GM12878 (cell line): Measurements from ENCODE around the gene RPL7L1. TPM values are rescaled to one million over a fixed set of nuclear protein-coding genes. Genes with fewer than 3 reads are reported as not detected.

Source experiments
- BMI1 ChIP-seq: fragments of 450-650 bp; IDR thresholded peaks from 2 replicates; pipeline ENCODE4 v1.6.1; 2016; ENCODE audit warnings: mild to moderate bottlenecking, moderate library complexity, borderline replicate concordance
- ETV6 ChIP-seq, 2 experiments: fragments of 450-650 bp in 1 of 2; IDR thresholded peaks in 1 of 2; conservative IDR thresholded peaks in 1 of 2; 2 replicates each; pipeline ENCODE4 v1.6.1; 2014; ENCODE audit warnings: antibody characterized with exemption in 1 of 2, borderline replicate concordance in 1 of 2, low read depth in 1 of 2, mild to moderate bottlenecking in 1 of 2, moderate library complexity in 1 of 2
- IKZF2 ChIP-seq, 2 experiments: fragments of 450-650 bp; IDR thresholded peaks; 2 replicates each; pipeline ENCODE4 v1.6.1; 2017; ENCODE audit warnings: mild to moderate bottlenecking in 2 of 2, moderate library complexity in 2 of 2
- NKRF ChIP-seq: fragments of 450-650 bp; conservative IDR thresholded peaks from 2 replicates; pipeline ENCODE4 v1.6.1; 2017; ENCODE audit warnings: mild to moderate bottlenecking, moderate library complexity
- PKNOX1 ChIP-seq: fragments of 450-650 bp; IDR thresholded peaks from 2 replicates; pipeline ENCODE4 v1.6.1; 2016; ENCODE audit warnings: mild to moderate bottlenecking
- PRDM15 ChIP-seq: fragments of 450-650 bp; formaldehyde crosslinking; IDR thresholded peaks from 2 replicates; pipeline ENCODE4 v1.4.0; 2020; ENCODE audit warnings: mild to moderate bottlenecking, moderate library complexity
- ZBTB11 ChIP-seq: fragments of 450-650 bp; formaldehyde crosslinking; IDR thresholded peaks from 2 replicates; pipeline ENCODE4 v1.5.0; 2022; ENCODE audit warnings: mild to moderate bottlenecking, missing genetic modification characterization
- ZNF207 ChIP-seq: fragments of 450-650 bp; IDR thresholded peaks from 2 replicates; pipeline ENCODE4 v1.6.1; 2014; ENCODE audit warnings: antibody characterized with exemption, mild to moderate bottlenecking, borderline replicate concordance
- ZNF274 ChIP-seq: IDR thresholded peaks from one replicate; pipeline ENCODE4 v1.8.0; 2011; ENCODE audit not compliant: insufficient read length, insufficient read depth
- polyA plus RNA-seq, 11 experiments: library from polyadenylated mRNA; depleted of rRNA in 4 of 11; unstranded in 6 of 11; stranded (reverse) in 5 of 11; fragments of >200 nt; fragmentation: Nextera tagmentation in 4 of 11; fragmentation: Illumina TruSeq in 1 of 11; extraction: Ambion mirVana in 4 of 11; extraction: Trizol in 1 of 11; gene quantifications; 1 replicate in 1 of 11; 2 replicates in 10 of 11; pipeline versions ENCODE4 v1.2.1 to v1.2.3, GENCODE V29; 2011 to 2016; ENCODE audit warnings: inconsistent platforms in 2 of 11, missing spikeins in 2 of 11, low read depth in 1 of 11
- total RNA-seq, 4 experiments: library from RNA; depleted of rRNA in 3 of 4; stranded (reverse); fragments of >200 nt in 3 of 4; fragmentation: Illumina TruSeq in 1 of 4; extraction: Trizol in 1 of 4; gene quantifications; 2 replicates each; pipeline versions ENCODE4 v1.2.1 to v1.2.3, GENCODE V29; 2013 to 2021

RPL7L1 gene
- total and polyA plus RNA-seq, 10 of the 15 experiments (the other 5 are each of a cell fraction or from before 2014, with no cell fraction given): 54.1 to 154 (median 104) TPM

GRCh38 chr6:42831237-42831636, 48.2 kb upstream of the RPL7L1 start (continued):
- no peak for TF ChIP-seq PRDM15
- TF ChIP-seq PKNOX1: no peak
- TF ChIP-seq IKZF2 (IDR thresholded peaks at IDR 0.05): no peak
- TF ChIP-seq ETV6 (conservative IDR thresholded peaks at IDR 0.05 in 1 of 2, IDR thresholded peaks at IDR 0.05 in 1 of 2; ENCODE audit: borderline replicate concordance in 1 of 2, low read depth in 1 of 2): no peak
- no peak for TF ChIP-seq NKRF
- TF ChIP-seq ZNF274: no peak
- no peak for TF ChIP-seq ZNF207
- TF ChIP-seq ZBTB11: no peak
- no peak for TF ChIP-seq BMI1
